GM12865 (cell line): ENCODE results near the gene PPIP5K1.

Experiments
- DNase-seq: peaks from one replicate; pipeline ENCODE4 v3.0.0; 2010; ENCODE audit warnings: low read depth
- H3K4me3 ChIP-seq: 2 replicates; pipeline ENCODE4 v1.5.1; 2011; ENCODE audit warnings: mild to moderate bottlenecking, low read depth, low read length, control low read depth
- CTCF ChIP-seq: IDR thresholded peaks from 2 replicates; pipeline ENCODE4 v1.5.1; 2011; ENCODE audit warnings: low read length, control low read depth, low read depth, inconsistent platforms; ENCODE audit not compliant: insufficient read depth; ENCODE audit errors: missing control alignments

PPIP5K1 gene

GRCh38 chr15:43552986-43553385, 37.0 kb downstream of the PPIP5K1 start:
- no peak for TF ChIP-seq CTCF
- no peak overlapping the region for H3K4me3 ChIP-seq
- DNase-seq: no peak

- TF ChIP-seq CTCF: no peak
- no peak for DNase-seq
- no peak overlapping the region for H3K4me3 ChIP-seq
Measured at GRCh38 chr15:43552256-43552655, 37.8 kb downstream of the PPIP5K1 start.

GRCh38 chr15:43550527-43551363, 39.3 kb downstream of the PPIP5K1 start:
- no peak for DNase-seq
- no peak overlapping the region for H3K4me3 ChIP-seq
- TF ChIP-seq CTCF: no peak

- no peak for TF ChIP-seq CTCF
- no peak overlapping the region for H3K4me3 ChIP-seq
- DNase-seq: no peak
Measured at GRCh38 chr15:43547539-43547938, 42.5 kb downstream of the PPIP5K1 start.

GRCh38 chr15:43545426-43545825, 44.6 kb downstream of the PPIP5K1 start:
- no peak for DNase-seq
- no peak overlapping the region for H3K4me3 ChIP-seq
- TF ChIP-seq CTCF: no peak

GRCh38 chr15:43544266-43544665, 45.7 kb downstream of the PPIP5K1 start:
- TF ChIP-seq CTCF: no peak
- no peak for DNase-seq
- H3K4me3 ChIP-seq: no peak overlapping the region

- DNase-seq: no peak
- TF ChIP-seq CTCF: no peak
- no peak overlapping the region for H3K4me3 ChIP-seq
Measured at GRCh38 chr15:43541785-43542184, 48.2 kb downstream of the PPIP5K1 start.
